Spleen (tissue), 7 donors: ENCODE measurements around the gene CHURC1.

ENCODE experiments used
- POLR2A ChIP-seq, 3 donors: fragments of 450-650 bp; IDR thresholded peaks; one replicate each; pipeline ENCODE4 v1.5.1; 2017; ENCODE audit warnings: antibody characterized with exemption in 3 of 3, mild to moderate bottlenecking in 1 of 3
- POLR2AphosphoS5 ChIP-seq, 3 donors: sonication (generic); formaldehyde crosslinking; IDR thresholded peaks; one replicate each; pipeline ENCODE4 v1.5.1; 2017; ENCODE audit warnings: antibody characterized with exemption in 3 of 3
- TF ChIP-seq, protein P1 (sequence below), 11 experiments: fragments of 200-600 bp in 7 of 11; fragments of 450-650 bp in 4 of 11; sonication (generic) in 4 of 11; IDR thresholded peaks in 8 of 11; conservative IDR thresholded peaks in 3 of 11; 1 replicate in 7 of 11; 2 replicates in 4 of 11; pipeline versions ENCODE4 v1.4.0 to v1.8.0; 2016 to 2021; ENCODE audit warnings: antibody characterized with exemption in 11 of 11, inconsistent platforms in 4 of 11, mild to moderate bottlenecking in 1 of 11
- donor health status: DM: no; HTN: no; CAD: no; lungs with moderate emphysema.
- donor health status: DM: no; HTN: no; CAD: no.
- donor health status: DM: no; HTN: no; CAD: no.

DNA sequence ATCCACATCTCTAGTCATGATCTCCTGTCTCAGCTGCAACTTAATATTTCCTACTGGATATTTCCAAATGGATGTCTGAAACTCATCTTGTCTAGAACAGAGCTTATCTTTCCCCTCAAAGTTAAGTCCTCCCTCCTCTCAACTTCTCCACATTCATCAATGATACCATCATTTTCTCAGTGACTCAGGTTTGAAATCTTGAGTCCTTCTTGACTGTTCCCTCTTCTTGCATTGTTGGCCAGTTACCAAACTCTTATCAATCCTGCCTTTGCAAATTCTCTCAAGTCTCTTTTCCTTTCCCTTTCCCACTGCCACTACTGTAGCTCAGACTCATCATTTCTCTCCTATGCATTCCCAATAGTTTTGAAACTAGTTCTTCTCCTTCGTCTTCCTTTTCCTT, 14.3 kb upstream of the CHURC1 start:
- no peak for TF ChIP-seq POLR2AphosphoS5 (IDR thresholded peaks at IDR 0.05)
- TF ChIP-seq POLR2A (IDR thresholded peaks at IDR 0.05), result no peak
- TF ChIP-seq, protein P1, sequence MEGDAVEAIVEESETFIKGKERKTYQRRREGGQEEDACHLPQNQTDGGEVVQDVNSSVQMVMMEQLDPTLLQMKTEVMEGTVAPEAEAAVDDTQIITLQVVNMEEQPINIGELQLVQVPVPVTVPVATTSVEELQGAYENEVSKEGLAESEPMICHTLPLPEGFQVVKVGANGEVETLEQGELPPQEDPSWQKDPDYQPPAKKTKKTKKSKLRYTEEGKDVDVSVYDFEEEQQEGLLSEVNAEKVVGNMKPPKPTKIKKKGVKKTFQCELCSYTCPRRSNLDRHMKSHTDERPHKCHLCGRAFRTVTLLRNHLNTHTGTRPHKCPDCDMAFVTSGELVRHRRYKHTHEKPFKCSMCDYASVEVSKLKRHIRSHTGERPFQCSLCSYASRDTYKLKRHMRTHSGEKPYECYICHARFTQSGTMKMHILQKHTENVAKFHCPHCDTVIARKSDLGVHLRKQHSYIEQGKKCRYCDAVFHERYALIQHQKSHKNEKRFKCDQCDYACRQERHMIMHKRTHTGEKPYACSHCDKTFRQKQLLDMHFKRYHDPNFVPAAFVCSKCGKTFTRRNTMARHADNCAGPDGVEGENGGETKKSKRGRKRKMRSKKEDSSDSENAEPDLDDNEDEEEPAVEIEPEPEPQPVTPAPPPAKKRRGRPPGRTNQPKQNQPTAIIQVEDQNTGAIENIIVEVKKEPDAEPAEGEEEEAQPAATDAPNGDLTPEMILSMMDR (IDR thresholded peaks at IDR 0.05 in 8 of 11, conservative IDR thresholded peaks at IDR 0.05 in 3 of 11), result no peak
